Measurements from ENCODE around the gene IFI30.

IFI30 gene

GRCh38 chr19:18171605-18172327, 1.8 kb upstream of the IFI30 start:
- Histone ChIP-seq H3K36me3 (ENCODE audit: control insufficient read depth, low read length) (peaks cover 46% of the 10 kb centered on the region), H3F3A (ENCODE audit: control insufficient read depth, insufficient read depth) (peaks cover 33% of the 10 kb centered on the region)

GRCh38 chr19:18172331-18173053, 1.1 kb upstream of the IFI30 start:
- TF ChIP-seq EZH2phosphoT487 (IDR thresholded peaks at IDR 0.05; ENCODE audit: borderline replicate concordance, low read length) = no peak
- TF ChIP-seq CTCF (IDR thresholded peaks at IDR 0.05; ENCODE audit: low read depth, low read length, poor library complexity, severe bottlenecking) = no peak
- Histone ChIP-seq H3K27me3 (ENCODE audit: control insufficient read depth, low read length) (no peaks in the 10 kb centered on the region), H3K4me1 (ENCODE audit: control insufficient read depth, low read length) (peaks cover 80% of the 10 kb centered on the region), H3F3A (ENCODE audit: control insufficient read depth, insufficient read depth) (peaks cover 33% of the 10 kb centered on the region), H3K27ac (ENCODE audit: low read depth, low read length) (peak overlapping the region; percentile 97), H3K9me3 (ENCODE audit: control insufficient read depth, insufficient read depth, low read length) (no peaks in the 10 kb centered on the region), H3K4me2 (ENCODE audit: low read length) (peak overlapping the region; percentile 99), H3K36me3 (ENCODE audit: control insufficient read depth, low read length) (peaks cover 46% of the 10 kb centered on the region), H3K4me3 (ENCODE audit: low read length) (peak overlapping the region; percentile 96), H3K79me2 (ENCODE audit: control insufficient read depth, low read length) (peaks cover 49% of the 10 kb centered on the region), H4K20me1 (ENCODE audit: control insufficient read depth, insufficient read depth, low read depth, low read length) (peaks cover 9% of the 10 kb centered on the region), H3K9me2 (replicated peaks; ENCODE audit: control insufficient read depth, low read length) (no peaks in the 10 kb centered on the region)

More at GRCh38 chr19:18171605-18172327, 1.8 kb upstream of the IFI30 start:
- Histone ChIP-seq H3K4me2 (ENCODE audit: low read length) (peak overlapping the region; percentile 99), H3K4me1 (ENCODE audit: control insufficient read depth, low read length) (peaks cover 72% of the 10 kb centered on the region), H3K9me2 (replicated peaks; ENCODE audit: control insufficient read depth, low read length) (no peaks in the 10 kb centered on the region), H4K20me1 (ENCODE audit: control insufficient read depth, insufficient read depth, low read depth, low read length) (peaks cover 9% of the 10 kb centered on the region), H3K27me3 (ENCODE audit: control insufficient read depth, low read length) (no peaks in the 10 kb centered on the region), H3K27ac (ENCODE audit: low read depth, low read length) (peak overlapping the region; percentile 97), H3K9me3 (ENCODE audit: control insufficient read depth, insufficient read depth, low read length) (no peaks in the 10 kb centered on the region), H3K4me3 (ENCODE audit: low read length) (peak overlapping the region; percentile 96), H3K79me2 (ENCODE audit: control insufficient read depth, low read length) (peaks cover 43% of the 10 kb centered on the region)
- TF ChIP-seq CTCF (IDR thresholded peaks at IDR 0.05; ENCODE audit: low read depth, low read length, poor library complexity, severe bottlenecking) (no peak), EZH2phosphoT487 (IDR thresholded peaks at IDR 0.05; ENCODE audit: borderline replicate concordance, low read length) (no peak)

DNA sequence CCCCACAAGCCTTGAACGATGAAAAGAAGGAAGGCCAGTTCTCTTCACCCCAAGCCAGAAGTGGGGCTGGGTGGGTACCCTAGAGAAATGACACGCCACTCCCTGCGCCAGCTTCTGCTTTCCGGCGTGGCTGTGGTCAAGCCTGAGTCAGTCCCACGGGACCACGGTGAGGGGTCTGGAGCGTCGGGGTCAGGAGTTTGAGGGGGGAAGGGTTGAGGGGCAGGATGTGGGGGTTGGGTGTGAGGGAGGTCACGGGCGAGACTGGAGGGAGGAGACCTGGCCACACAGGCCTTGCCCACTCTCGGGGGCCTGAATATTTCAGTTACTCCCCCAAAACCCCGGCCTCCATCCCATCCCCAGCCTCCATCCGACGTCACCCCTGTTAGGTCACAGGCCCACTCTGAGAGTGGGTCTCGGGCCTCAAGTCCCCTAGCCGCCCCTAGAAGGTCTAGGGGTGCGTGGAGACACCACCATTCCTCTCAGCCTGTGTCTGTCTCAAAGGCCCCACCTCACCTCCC, 500 bp upstream of the IFI30 start:
- Histone ChIP-seq H3K4me2 (ENCODE audit: low read length) (peak overlapping the region; percentile 99), H3K27me3 (ENCODE audit: control insufficient read depth, low read length) (no peaks in the 10 kb centered on the region), H3K27ac (ENCODE audit: low read depth, low read length) (peak overlapping the region; percentile 97), H3F3A (ENCODE audit: control insufficient read depth, insufficient read depth) (peaks cover 34% of the 10 kb centered on the region), H3K9me3 (ENCODE audit: control insufficient read depth, insufficient read depth, low read length) (no peaks in the 10 kb centered on the region), H3K36me3 (ENCODE audit: control insufficient read depth, low read length) (peaks cover 49% of the 10 kb centered on the region), H3K79me2 (ENCODE audit: control insufficient read depth, low read length) (peaks cover 50% of the 10 kb centered on the region), H3K4me3 (ENCODE audit: low read length) (peak overlapping the region; percentile 96), H4K20me1 (ENCODE audit: control insufficient read depth, insufficient read depth, low read depth, low read length) (peaks cover 9% of the 10 kb centered on the region), H3K4me1 (ENCODE audit: control insufficient read depth, low read length) (peaks cover 78% of the 10 kb centered on the region), H3K9me2 (replicated peaks; ENCODE audit: control insufficient read depth, low read length) (no peaks in the 10 kb centered on the region)
- no peak for TF ChIP-seq EZH2phosphoT487 (IDR thresholded peaks at IDR 0.05; ENCODE audit: borderline replicate concordance, low read length)
- no peak for TF ChIP-seq CTCF (IDR thresholded peaks at IDR 0.05; ENCODE audit: low read depth, low read length, poor library complexity, severe bottlenecking)
